Mesenchymal stem cell (in vitro differentiated cells and primary cell): ENCODE results near the gene CCS.

ENCODE experiments used
- DNase-seq: peaks from one replicate; pipeline ENCODE4 v3.0.0-alpha.2; 2013
- H2AFZ ChIP-seq: one replicate; pipeline ENCODE4 v1.6.1; 2013; ENCODE audit warnings: low read depth, mild to moderate bottlenecking, control low read depth, inconsistent platforms, low read length, moderate library complexity
- H2AK5ac ChIP-seq: 2 replicates; pipeline ENCODE4 v1.6.1; 2013; ENCODE audit warnings: low read length, moderate library complexity, mild to moderate bottlenecking, inconsistent platforms; ENCODE audit not compliant: severe bottlenecking
- H2BK120ac ChIP-seq: one replicate; pipeline ENCODE4 v1.6.1; 2013; ENCODE audit warnings: low read depth, mild to moderate bottlenecking, inconsistent platforms, low read length, moderate library complexity
- H2BK12ac ChIP-seq, 2 experiments: one replicate each; pipeline ENCODE4 v1.6.1; 2013; ENCODE audit warnings: inconsistent platforms in 2 of 2, low read length in 2 of 2, mild to moderate bottlenecking in 2 of 2, moderate library complexity in 2 of 2, control low read depth in 1 of 2
- H2BK15ac ChIP-seq: one replicate; pipeline ENCODE4 v1.6.1; 2013; ENCODE audit warnings: mild to moderate bottlenecking, low read depth, inconsistent platforms; ENCODE audit not compliant: poor library complexity, severe bottlenecking
- H2BK5ac ChIP-seq: 2 replicates; pipeline ENCODE4 v1.6.1; 2013; ENCODE audit warnings: low read depth, mild to moderate bottlenecking, low read length, control low read depth, inconsistent platforms; ENCODE audit not compliant: poor library complexity, severe bottlenecking
- H3K14ac ChIP-seq, 2 experiments: one replicate each; pipeline ENCODE4 v1.6.1; 2013; ENCODE audit warnings: inconsistent platforms in 2 of 2, low read length in 2 of 2, control low read depth in 1 of 2, mild to moderate bottlenecking in 1 of 2, moderate library complexity in 1 of 2
- H3K18ac ChIP-seq, 2 experiments: one replicate each; pipeline ENCODE4 v1.6.1; 2013; ENCODE audit warnings: inconsistent platforms in 2 of 2, low read length in 2 of 2, control low read depth in 1 of 2, low read depth in 1 of 2, mild to moderate bottlenecking in 1 of 2
- H3K23ac ChIP-seq, 2 experiments: one replicate each; pipeline ENCODE4 v1.6.1; 2013; ENCODE audit warnings: inconsistent platforms in 2 of 2, low read length in 2 of 2, mild to moderate bottlenecking in 2 of 2, moderate library complexity in 2 of 2, control low read depth in 1 of 2
- H3K27ac ChIP-seq: 2 replicates; pipeline ENCODE4 v1.5.1; 2013; ENCODE audit warnings: mild to moderate bottlenecking, moderate library complexity, low read length, control low read depth, inconsistent platforms; ENCODE audit not compliant: poor library complexity, severe bottlenecking
- H3K27me3 ChIP-seq, 2 experiments: 2 replicates each; pipeline versions ENCODE4 v1.6.1 to v1.7.0; 2013; ENCODE audit warnings: low read length in 2 of 2, mild to moderate bottlenecking in 2 of 2, moderate library complexity in 2 of 2, control low read depth in 1 of 2, inconsistent platforms in 1 of 2; ENCODE audit not compliant: control insufficient read depth in 1 of 2, insufficient read depth in 1 of 2
- H3K36me3 ChIP-seq, 2 experiments: 2 replicates each; pipeline versions ENCODE4 v1.6.1 to v1.7.0; 2013; ENCODE audit warnings: low read length in 2 of 2, control low read depth in 1 of 2, inconsistent platforms in 1 of 2, low read depth in 1 of 2, mild to moderate bottlenecking in 1 of 2; ENCODE audit not compliant: insufficient read depth in 2 of 2, control insufficient read depth in 1 of 2
- H3K4ac ChIP-seq, 2 experiments: one replicate each; pipeline ENCODE4 v1.6.1; 2013; ENCODE audit warnings: inconsistent platforms in 2 of 2, low read length in 2 of 2, mild to moderate bottlenecking in 2 of 2, moderate library complexity in 2 of 2, control low read depth in 1 of 2, low read depth in 1 of 2
- H3K4me1 ChIP-seq: 2 replicates; pipeline ENCODE4 v1.6.1; 2013; ENCODE audit warnings: low read depth, low read length, control low read depth; ENCODE audit not compliant: control insufficient read depth, insufficient read depth
- H3K4me2 ChIP-seq: 2 replicates; pipeline ENCODE4 v1.6.1; 2013; ENCODE audit warnings: low read length, mild to moderate bottlenecking, inconsistent platforms; ENCODE audit not compliant: poor library complexity, severe bottlenecking
- H3K4me3 ChIP-seq, 2 experiments: 2 replicates each; pipeline versions ENCODE4 v1.5.1 to v1.7.0; 2013; ENCODE audit warnings: low read length in 2 of 2, mild to moderate bottlenecking in 2 of 2, control low read depth in 1 of 2, low read depth in 1 of 2; ENCODE audit not compliant: insufficient read depth in 1 of 2
- H3K79me1 ChIP-seq: replicated peaks from 2 replicates; pipeline ENCODE4 v1.6.1; 2013; ENCODE audit warnings: mild to moderate bottlenecking, control low read depth, low read length, inconsistent platforms; ENCODE audit not compliant: poor library complexity, severe bottlenecking
- H3K9ac ChIP-seq: 2 replicates; pipeline ENCODE4 v1.7.0; 2013; ENCODE audit warnings: mild to moderate bottlenecking, low read length, moderate library complexity
- H3K9me3 ChIP-seq: 2 replicates; pipeline ENCODE4 v1.7.0; 2013; ENCODE audit warnings: mild to moderate bottlenecking, low read length; ENCODE audit not compliant: control insufficient read depth
- H4K8ac ChIP-seq: one replicate; pipeline ENCODE4 v1.6.1; 2013; ENCODE audit warnings: inconsistent platforms, mild to moderate bottlenecking, low read length, moderate library complexity
- H4K91ac ChIP-seq: one replicate; pipeline ENCODE4 v1.6.1; 2013; ENCODE audit warnings: mild to moderate bottlenecking, low read length, inconsistent platforms
- WGBS: methylation state at CpG from one replicate; pipeline ENCODE4 v1.1.7; 2013; ENCODE audit warnings: mixed read lengths; 5-methylcytosine and 5-hydroxymethylcytosine counted together

The CCS gene

GRCh38 chr11:66545701-66546367, 47.2 kb upstream of the CCS start, which contains the start of gene ZDHHC24:
ZDHHC24 (minus strand) TSS chr11:66546048; CDS start chr11:66546003, 45 bp downstream.
- Histone ChIP-seq H3K4me2 (peak within 1 kb of the TSS; percentile 81), H3K14ac (peak within 1 kb of the TSS in 1 of 2 experiments; percentile 87), H2BK120ac (no peak within 1 kb of the TSS), H3K4ac (peak within 1 kb of the TSS; percentile 32 to 35), H3K27me3 (peaks cover under 1 to 33% of the 10 kb centered on the region in 2 experiments), H3K36me3 (peaks cover 19 to 26% of the 10 kb centered on the region in 2 experiments), H3K18ac (peak within 1 kb of the TSS; percentile 67 to 76), H2BK12ac (peak within 1 kb of the TSS in 1 of 2 experiments; percentile 37), H3K9me3 (no peaks in the 10 kb centered on the region), H2BK5ac (no peak within 1 kb of the TSS), H3K9ac (peak within 1 kb of the TSS; percentile 87), H2AK5ac (no peak within 1 kb of the TSS), H3K23ac (no peak within 1 kb of the TSS), H3K79me1 (peaks cover 12% of the 10 kb centered on the region), H3K27ac (no peak within 1 kb of the TSS), H2AFZ (peak within 1 kb of the TSS; percentile 88), H4K91ac (no peak within 1 kb of the TSS), H3K4me3 (peak within 1 kb of the TSS; percentile 86), H3K4me1 (peaks cover 23% of the 10 kb centered on the region), H2BK15ac (peak within 1 kb of the TSS; percentile 77), H4K8ac (peak within 1 kb of the TSS; percentile 85)
- 1% methylated on average over 54 of the region's 71 CpGs for WGBS
- peak; percentile 98 for DNase-seq

DNA sequence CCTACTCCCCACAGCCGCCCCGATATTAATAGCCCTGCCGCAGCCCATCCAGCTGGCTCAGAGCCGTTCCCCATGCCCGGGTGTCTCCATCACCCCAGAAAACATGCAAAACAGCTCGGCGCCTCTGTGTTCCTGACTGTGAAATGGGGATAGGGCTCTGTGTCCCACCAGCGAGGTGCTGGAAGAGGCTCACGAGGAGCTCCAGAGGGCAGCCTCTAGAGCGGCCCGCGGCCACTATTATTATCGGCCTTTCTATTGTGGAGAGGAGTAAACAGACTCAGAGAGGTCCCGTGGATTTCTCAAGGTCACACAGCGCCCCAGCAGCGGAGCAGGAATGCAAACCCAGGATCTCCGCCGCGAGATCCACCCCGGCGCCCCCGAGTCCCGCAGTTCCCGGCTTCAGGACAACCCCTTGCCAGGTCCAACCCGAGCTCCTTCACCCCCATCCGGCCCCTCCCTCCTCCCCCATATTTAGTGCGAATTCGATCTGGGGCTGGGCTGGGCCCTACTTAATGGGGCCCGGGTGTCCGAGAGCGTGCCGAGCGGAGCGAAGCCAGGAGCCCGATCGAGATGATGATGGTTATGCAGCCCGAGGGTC, 46.5 kb upstream of the CCS start, which contains the start of gene ACTN3:
ACTN3 (plus strand) TSS at position 536 of the 598 bp plus-strand sequence; CDS start at position 571, 35 bp downstream.
- Histone ChIP-seq H3K9ac (peak within 1 kb of the TSS; percentile 87), H2AK5ac (no peak within 1 kb of the TSS), H3K4me1 (peaks cover 23% of the 10 kb centered on the region), H4K91ac (no peak within 1 kb of the TSS), H3K79me1 (peaks cover 12% of the 10 kb centered on the region), H2BK12ac (peak within 1 kb of the TSS in 1 of 2 experiments; percentile 37), H2AFZ (peak within 1 kb of the TSS; percentile 88), H3K27me3 (peaks cover 5 to 36% of the 10 kb centered on the region in 2 experiments), H4K8ac (peak within 1 kb of the TSS; percentile 85), H3K27ac (no peak within 1 kb of the TSS), H3K14ac (no peak within 1 kb of the TSS), H2BK15ac (peak within 1 kb of the TSS; percentile 77), H3K36me3 (peaks cover 16 to 23% of the 10 kb centered on the region in 2 experiments), H3K4me2 (peak within 1 kb of the TSS; percentile 81), H3K23ac (peak within 1 kb of the TSS in 1 of 2 experiments; percentile 27), H3K18ac (peak within 1 kb of the TSS; percentile 67 to 76), H3K4ac (peak within 1 kb of the TSS; percentile 32 to 35), H3K4me3 (peak within 1 kb of the TSS; percentile 86), H3K9me3 (no peaks in the 10 kb centered on the region), H2BK120ac (no peak within 1 kb of the TSS), H2BK5ac (no peak within 1 kb of the TSS)
- 3% methylated on average over 35 of the region's 37 CpGs for WGBS
- no peak for DNase-seq

DNA sequence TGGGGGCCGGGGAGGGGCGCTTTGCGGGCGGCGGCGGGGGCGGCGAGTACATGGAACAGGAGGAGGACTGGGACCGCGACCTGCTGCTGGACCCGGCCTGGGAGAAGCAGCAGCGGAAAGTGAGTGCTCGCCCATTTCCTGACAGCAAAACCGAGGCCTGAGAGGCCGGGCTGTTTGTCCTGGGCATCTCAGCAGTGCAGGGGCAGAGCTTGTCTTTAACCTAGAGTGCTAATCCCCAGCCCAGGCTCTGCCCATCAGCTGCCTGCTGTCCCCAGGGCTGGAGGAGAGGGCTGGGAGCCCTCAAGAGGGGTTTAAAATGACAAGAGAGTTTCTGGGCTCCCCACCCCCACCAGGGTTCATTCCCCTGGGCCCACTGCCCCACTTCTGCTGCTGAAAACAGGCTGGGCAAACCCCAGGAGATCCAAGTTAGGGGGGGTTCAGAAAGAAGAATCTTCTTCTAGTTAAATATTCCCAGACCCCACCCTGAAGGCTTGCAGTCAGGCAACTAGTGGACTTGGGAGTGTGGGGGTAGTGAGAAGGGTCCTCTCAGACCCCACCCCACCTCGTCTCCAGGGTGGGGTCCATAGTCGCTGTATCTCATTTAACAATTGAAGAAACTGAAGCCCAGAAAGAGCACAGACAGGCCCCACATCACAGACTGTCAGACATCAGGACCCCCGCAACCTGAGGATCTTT, 45.9 kb upstream of the CCS start:
- Histone ChIP-seq H3K36me3 (peaks cover 10 to 17% of the 10 kb centered on the region in 2 experiments), H4K91ac (no peak overlapping the region), H3K27ac (no peak overlapping the region), H3K23ac (peak overlapping the region in 1 of 2 experiments; percentile 27), H2BK5ac (no peak overlapping the region), H3K4ac (no peak overlapping the region), H4K8ac (no peak overlapping the region), H2AFZ (no peak overlapping the region), H3K27me3 (peaks cover 5 to 36% of the 10 kb centered on the region in 2 experiments), H2BK15ac (peak overlapping the region; percentile 31), H2BK12ac (no peak overlapping the region), H2BK120ac (no peak overlapping the region), H2AK5ac (no peak overlapping the region), H3K4me1 (peaks cover 23% of the 10 kb centered on the region), H3K9me3 (no peaks in the 10 kb centered on the region), H3K9ac (no peak overlapping the region), H3K79me1 (peaks cover 12% of the 10 kb centered on the region), H3K4me3 (no peak overlapping the region), H3K18ac (peak overlapping the region in 1 of 2 experiments; percentile 34), H3K4me2 (peak overlapping the region; percentile 70), H3K14ac (no peak overlapping the region)
- 23% methylated on average over 17 of the region's 18 CpGs for WGBS
- no peak for DNase-seq

DNA sequence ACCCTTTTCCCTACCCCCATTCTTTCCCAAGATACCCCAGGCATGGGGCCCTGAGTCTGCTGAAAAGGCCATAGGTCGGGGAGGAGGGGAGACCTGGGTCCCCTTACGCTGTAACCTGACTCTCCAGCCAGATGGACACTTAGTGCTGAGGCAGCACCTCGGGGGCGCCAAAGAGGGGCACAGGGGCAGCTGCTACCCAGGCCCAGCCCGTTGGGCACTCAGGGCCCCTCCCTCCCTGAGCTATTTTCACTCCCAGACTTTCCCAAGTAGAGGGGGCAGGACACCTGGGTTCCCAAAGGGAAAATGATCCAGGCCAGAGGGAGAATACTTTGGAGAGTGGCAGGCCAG, 45.3 kb upstream of the CCS start:
- peaks cover 5 to 36% of the 10 kb centered on the region in 2 experiments for H3K27me3 ChIP-seq
- DNase-seq: no peak
- no peak overlapping the region for H2BK5ac ChIP-seq
- H3K4ac ChIP-seq: no peak overlapping the region
- H4K91ac ChIP-seq: no peak overlapping the region
- H2BK12ac ChIP-seq: no peak overlapping the region
- no peak overlapping the region for H3K9ac ChIP-seq
- H3K9me3 ChIP-seq: no peaks in the 10 kb centered on the region
- no peak overlapping the region for H2AFZ ChIP-seq
- H3K27ac ChIP-seq: no peak overlapping the region
- WGBS: 34% methylated on average over 5 of the region's 5 CpGs
- no peak overlapping the region for H3K18ac ChIP-seq
- H3K14ac ChIP-seq: no peak overlapping the region
- peak overlapping the region; percentile 29 for H2BK15ac ChIP-seq
- H3K4me2 ChIP-seq: no peak overlapping the region
- no peak overlapping the region for H2AK5ac ChIP-seq
- no peak overlapping the region for H4K8ac ChIP-seq
- H3K79me1 ChIP-seq: peaks cover 12% of the 10 kb centered on the region
- no peak overlapping the region for H3K23ac ChIP-seq
- no peak overlapping the region for H2BK120ac ChIP-seq
- H3K4me3 ChIP-seq: no peak overlapping the region
- peaks cover 23% of the 10 kb centered on the region for H3K4me1 ChIP-seq
- H3K36me3 ChIP-seq: peaks cover 8 to 11% of the 10 kb centered on the region in 2 experiments
